Measurements from ENCODE around the gene BUB1B.
"Not testable (repeated sequence)": the region's sequence is repeated elsewhere in the genome, so short reads cannot be mapped to it uniquely, and the experiment has no call there.

Gene BUB1B

GRCh38 chr15:40160689-40161688 is at the start of gene BUB1B:
BUB1B (plus strand) TSS chr15:40161069; CDS start chr15:40161221, 152 bp downstream.
- in situ Hi-C loops (cut with HindIII; ENCODE audit: low pct_ligation_motif_present, low pct_unique_long_range_greater_than_20kb, low sequenced_read_pairs), result no loop called here
- DNase-seq, result peak; percentile 91

- in situ Hi-C loops (cut with HindIII; ENCODE audit: low pct_ligation_motif_present, low pct_unique_long_range_greater_than_20kb, low sequenced_read_pairs), result no loop called here
These were observed 49.0 kb upstream of the BUB1B start for GRCh38 chr15:40111888-40112287.

GRCh38 chr15:40112789-40113188 is 48.1 kb upstream of the BUB1B start:
- in situ Hi-C loops (cut with HindIII; ENCODE audit: low pct_ligation_motif_present, low pct_unique_long_range_greater_than_20kb, low sequenced_read_pairs), result no loop called here

More at GRCh38 chr15:40111888-40112287, 49.0 kb upstream of the BUB1B start:
- DNase-seq, result no peak

GRCh38 chr15:40114218-40114617 is 46.7 kb upstream of the BUB1B start:
- in situ Hi-C loops (cut with HindIII; ENCODE audit: low pct_ligation_motif_present, low pct_unique_long_range_greater_than_20kb, low sequenced_read_pairs), result no loop called here
- no peak for DNase-seq

More at GRCh38 chr15:40112789-40113188, 48.1 kb upstream of the BUB1B start:
- no peak for DNase-seq

GRCh38 chr15:40115106-40115505 is 45.8 kb upstream of the BUB1B start:
- in situ Hi-C loops (cut with HindIII; ENCODE audit: low pct_ligation_motif_present, low pct_unique_long_range_greater_than_20kb, low sequenced_read_pairs); DNase-seq: not testable (repeated sequence)

- in situ Hi-C loops (cut with HindIII; ENCODE audit: low pct_ligation_motif_present, low pct_unique_long_range_greater_than_20kb, low sequenced_read_pairs), result no loop called here
- DNase-seq, result no peak
These were observed 45.2 kb upstream of the BUB1B start for GRCh38 chr15:40115670-40116093.

GRCh38 chr15:40118473-40118872 is 42.4 kb upstream of the BUB1B start:
- in situ Hi-C loops (cut with HindIII; ENCODE audit: low pct_ligation_motif_present, low pct_unique_long_range_greater_than_20kb, low sequenced_read_pairs), result no loop called here
- no peak for DNase-seq

GRCh38 chr15:40121911-40122638 is 38.8 kb upstream of the BUB1B start:
- in situ Hi-C loops (cut with HindIII; ENCODE audit: low pct_ligation_motif_present, low pct_unique_long_range_greater_than_20kb, low sequenced_read_pairs), result no loop called here
- DNase-seq, result no peak

GRCh38 chr15:40122989-40123388 is 37.9 kb upstream of the BUB1B start:
- in situ Hi-C loops (cut with HindIII; ENCODE audit: low pct_ligation_motif_present, low pct_unique_long_range_greater_than_20kb, low sequenced_read_pairs); DNase-seq: not testable (repeated sequence)

GRCh38 chr15:40123863-40124262 is 37.0 kb upstream of the BUB1B start:
- in situ Hi-C loops (cut with HindIII; ENCODE audit: low pct_ligation_motif_present, low pct_unique_long_range_greater_than_20kb, low sequenced_read_pairs); DNase-seq: not testable (repeated sequence)

- in situ Hi-C loops (cut with HindIII; ENCODE audit: low pct_ligation_motif_present, low pct_unique_long_range_greater_than_20kb, low sequenced_read_pairs); DNase-seq: not testable (repeated sequence)
These were observed 36.5 kb upstream of the BUB1B start for GRCh38 chr15:40124333-40124732.

GRCh38 chr15:40124807-40125285 is 36.0 kb upstream of the BUB1B start:
- in situ Hi-C loops (cut with HindIII; ENCODE audit: low pct_ligation_motif_present, low pct_unique_long_range_greater_than_20kb, low sequenced_read_pairs); DNase-seq: not testable (repeated sequence)

- no peak for DNase-seq
- in situ Hi-C loops (cut with HindIII; ENCODE audit: low pct_ligation_motif_present, low pct_unique_long_range_greater_than_20kb, low sequenced_read_pairs), result no loop called here
These were observed 34.9 kb upstream of the BUB1B start for GRCh38 chr15:40125950-40126349.

- in situ Hi-C loops (cut with HindIII; ENCODE audit: low pct_ligation_motif_present, low pct_unique_long_range_greater_than_20kb, low sequenced_read_pairs), result no loop called here
These were observed 31.9 kb upstream of the BUB1B start for GRCh38 chr15:40128766-40129660.

GRCh38 chr15:40130118-40130517 is 30.8 kb upstream of the BUB1B start:
- in situ Hi-C loops (cut with HindIII; ENCODE audit: low pct_ligation_motif_present, low pct_unique_long_range_greater_than_20kb, low sequenced_read_pairs), result no loop called here
- DNase-seq, result no peak

More at GRCh38 chr15:40128766-40129660, 31.9 kb upstream of the BUB1B start:
- no peak for DNase-seq

GRCh38 chr15:40130799-40131502 is 29.9 kb upstream of the BUB1B start:
- in situ Hi-C loops (cut with HindIII; ENCODE audit: low pct_ligation_motif_present, low pct_unique_long_range_greater_than_20kb, low sequenced_read_pairs), result no loop called here
- DNase-seq, result no peak

- no peak for DNase-seq
- in situ Hi-C loops (cut with HindIII; ENCODE audit: low pct_ligation_motif_present, low pct_unique_long_range_greater_than_20kb, low sequenced_read_pairs), result no loop called here
These were observed 27.3 kb upstream of the BUB1B start for GRCh38 chr15:40133544-40133943.
